NB4 (cell line): Measurements from ENCODE around the gene POLR2B.

ENCODE experiments used
- MYC ChIP-seq: IDR thresholded peaks from 2 replicates; pipeline ENCODE4 v1.6.1; 2011; ENCODE audit warnings: low read depth, low read length
- POLR2A ChIP-seq: IDR thresholded peaks from 2 replicates; pipeline ENCODE4 v1.6.1; 2011; ENCODE audit warnings: mild to moderate bottlenecking; ENCODE audit not compliant: insufficient read length; ENCODE audit errors: extremely low read depth
- TF ChIP-seq, protein P1 (sequence below): IDR thresholded peaks from one replicate; pipeline ENCODE4 v1.5.1; 2012; ENCODE audit warnings: low read depth, low read length

DNA sequence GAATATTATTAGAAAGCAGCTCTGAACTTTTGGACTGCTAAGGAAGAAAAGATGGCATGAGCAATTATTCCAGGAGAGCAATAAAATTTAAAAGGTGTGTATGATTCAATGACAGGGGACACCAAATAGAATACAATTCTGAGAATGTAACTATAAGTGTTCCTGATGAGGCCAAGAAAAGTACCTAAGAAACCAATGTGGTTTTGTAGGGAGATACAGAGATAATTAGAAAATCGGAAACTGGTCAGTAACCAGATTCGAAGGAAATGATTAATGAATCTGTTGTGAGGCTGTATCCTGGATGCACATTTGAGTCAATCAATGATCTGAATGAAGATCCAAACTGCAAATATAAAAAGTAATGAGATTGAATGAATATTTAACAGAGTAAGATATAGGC, 7.3 kb upstream of the POLR2B start:
- TF ChIP-seq, protein P1, sequence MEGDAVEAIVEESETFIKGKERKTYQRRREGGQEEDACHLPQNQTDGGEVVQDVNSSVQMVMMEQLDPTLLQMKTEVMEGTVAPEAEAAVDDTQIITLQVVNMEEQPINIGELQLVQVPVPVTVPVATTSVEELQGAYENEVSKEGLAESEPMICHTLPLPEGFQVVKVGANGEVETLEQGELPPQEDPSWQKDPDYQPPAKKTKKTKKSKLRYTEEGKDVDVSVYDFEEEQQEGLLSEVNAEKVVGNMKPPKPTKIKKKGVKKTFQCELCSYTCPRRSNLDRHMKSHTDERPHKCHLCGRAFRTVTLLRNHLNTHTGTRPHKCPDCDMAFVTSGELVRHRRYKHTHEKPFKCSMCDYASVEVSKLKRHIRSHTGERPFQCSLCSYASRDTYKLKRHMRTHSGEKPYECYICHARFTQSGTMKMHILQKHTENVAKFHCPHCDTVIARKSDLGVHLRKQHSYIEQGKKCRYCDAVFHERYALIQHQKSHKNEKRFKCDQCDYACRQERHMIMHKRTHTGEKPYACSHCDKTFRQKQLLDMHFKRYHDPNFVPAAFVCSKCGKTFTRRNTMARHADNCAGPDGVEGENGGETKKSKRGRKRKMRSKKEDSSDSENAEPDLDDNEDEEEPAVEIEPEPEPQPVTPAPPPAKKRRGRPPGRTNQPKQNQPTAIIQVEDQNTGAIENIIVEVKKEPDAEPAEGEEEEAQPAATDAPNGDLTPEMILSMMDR = no peak
- TF ChIP-seq POLR2A = no peak
- TF ChIP-seq MYC = no peak
